ENCODE measurements around the gene LGALS9B.
"Not testable (repeated sequence)": the region's sequence is repeated elsewhere in the genome, so short reads cannot be mapped to it uniquely, and the experiment has no call there.

DNA sequence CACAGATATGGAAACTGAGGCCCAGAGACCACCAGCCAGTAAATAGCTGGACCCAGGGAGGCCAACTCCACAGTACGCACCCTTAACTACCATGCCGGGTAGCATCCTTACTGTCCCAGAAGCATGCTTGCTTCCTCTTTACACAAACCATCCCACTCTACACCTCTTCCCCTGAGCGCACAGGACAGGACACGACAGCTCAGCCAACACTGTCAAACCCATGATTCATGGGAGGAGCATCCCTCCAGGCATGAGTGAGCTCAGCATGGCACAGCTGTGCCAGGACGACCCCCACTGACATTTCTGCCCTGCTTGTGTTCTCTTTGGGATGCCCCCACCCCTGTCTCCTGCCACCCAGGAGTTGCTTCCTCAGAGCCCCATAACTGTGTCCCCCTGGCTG, 340 bp downstream of the LGALS9B start:
- not testable (repeated sequence) for TF ChIP-seq EZH2phosphoT487, EZH2 (IDR thresholded peaks at IDR 0.05)
- TF ChIP-seq, protein P1, sequence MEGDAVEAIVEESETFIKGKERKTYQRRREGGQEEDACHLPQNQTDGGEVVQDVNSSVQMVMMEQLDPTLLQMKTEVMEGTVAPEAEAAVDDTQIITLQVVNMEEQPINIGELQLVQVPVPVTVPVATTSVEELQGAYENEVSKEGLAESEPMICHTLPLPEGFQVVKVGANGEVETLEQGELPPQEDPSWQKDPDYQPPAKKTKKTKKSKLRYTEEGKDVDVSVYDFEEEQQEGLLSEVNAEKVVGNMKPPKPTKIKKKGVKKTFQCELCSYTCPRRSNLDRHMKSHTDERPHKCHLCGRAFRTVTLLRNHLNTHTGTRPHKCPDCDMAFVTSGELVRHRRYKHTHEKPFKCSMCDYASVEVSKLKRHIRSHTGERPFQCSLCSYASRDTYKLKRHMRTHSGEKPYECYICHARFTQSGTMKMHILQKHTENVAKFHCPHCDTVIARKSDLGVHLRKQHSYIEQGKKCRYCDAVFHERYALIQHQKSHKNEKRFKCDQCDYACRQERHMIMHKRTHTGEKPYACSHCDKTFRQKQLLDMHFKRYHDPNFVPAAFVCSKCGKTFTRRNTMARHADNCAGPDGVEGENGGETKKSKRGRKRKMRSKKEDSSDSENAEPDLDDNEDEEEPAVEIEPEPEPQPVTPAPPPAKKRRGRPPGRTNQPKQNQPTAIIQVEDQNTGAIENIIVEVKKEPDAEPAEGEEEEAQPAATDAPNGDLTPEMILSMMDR (IDR thresholded peaks at IDR 0.05) = not testable (repeated sequence)

Measured in neural progenitor cell (in vitro differentiated cells).